ENCODE results near the gene FAM78A.

FAM78A gene

GRCh38 chr9:131276094-131276888 lies at the start of gene FAM78A:
Gene FAM78A, minus strand, starts transcription at chr9:131276510. Its CDS starts 331 bp downstream, at chr9:131276179.
- FAIRE-seq = no peak
- no peak for DNase-seq (ENCODE audit: insufficient read length, low spot score)

GRCh38 chr9:131324736-131325679 lies 48.7 kb upstream of the FAM78A start:
- no peak for DNase-seq (ENCODE audit: insufficient read length, low spot score)
- FAIRE-seq = no peak

- FAIRE-seq (no peak), DNase-seq (ENCODE audit: insufficient read length, low spot score) (no peak)
Observed at GRCh38 chr9:131323629-131324028, 47.3 kb upstream of the FAM78A start.

GRCh38 chr9:131320031-131320685 lies 43.8 kb upstream of the FAM78A start:
- no peak for DNase-seq (ENCODE audit: insufficient read length, low spot score)
- FAIRE-seq = no peak

GRCh38 chr9:131319486-131319885 lies 43.2 kb upstream of the FAM78A start:
- FAIRE-seq (no peak), DNase-seq (ENCODE audit: insufficient read length, low spot score) (no peak)

GRCh38 chr9:131318231-131319085 lies 42.1 kb upstream of the FAM78A start:
- FAIRE-seq (no peak), DNase-seq (ENCODE audit: insufficient read length, low spot score) (no peak)

- DNase-seq (ENCODE audit: insufficient read length, low spot score) = no peak
- FAIRE-seq = no peak
Observed at GRCh38 chr9:131312822-131313770, 36.8 kb upstream of the FAM78A start.

GRCh38 chr9:131312246-131312645 lies 35.9 kb upstream of the FAM78A start:
- FAIRE-seq (no peak), DNase-seq (ENCODE audit: insufficient read length, low spot score) (no peak)

- peak; percentile 48 for DNase-seq (ENCODE audit: insufficient read length, low spot score)
- FAIRE-seq = no peak
Observed at GRCh38 chr9:131310833-131311554, 34.7 kb upstream of the FAM78A start.

- DNase-seq (ENCODE audit: insufficient read length, low spot score) (no peak), FAIRE-seq (no peak)
Observed at GRCh38 chr9:131309530-131310276, 33.4 kb upstream of the FAM78A start.

GRCh38 chr9:131308906-131309529 lies 32.7 kb upstream of the FAM78A start:
- no peak for DNase-seq (ENCODE audit: insufficient read length, low spot score)
- FAIRE-seq = no peak

- FAIRE-seq (no peak), DNase-seq (ENCODE audit: insufficient read length, low spot score) (no peak)
Observed at GRCh38 chr9:131308452-131308851, 32.1 kb upstream of the FAM78A start.

- no peak for DNase-seq (ENCODE audit: insufficient read length, low spot score)
- FAIRE-seq = no peak
Observed at GRCh38 chr9:131307974-131308373, 31.7 kb upstream of the FAM78A start.

GRCh38 chr9:131306397-131307004 lies 30.2 kb upstream of the FAM78A start:
- DNase-seq (ENCODE audit: insufficient read length, low spot score) (no peak), FAIRE-seq (no peak)

- DNase-seq (ENCODE audit: insufficient read length, low spot score) = no peak
- FAIRE-seq = no peak
Observed at GRCh38 chr9:131304676-131305355, 28.5 kb upstream of the FAM78A start.
